HCT116 (cell line): ENCODE data around the gene ATP8B4.

Experiments
- EZH2 ChIP-seq: fragments of 200-600 bp; sonication (generic); IDR thresholded peaks from 2 replicates; pipeline ENCODE4 v1.6.1; 2017; ENCODE audit warnings: antibody characterized with exemption, mixed run types
- POLR2A ChIP-seq: IDR thresholded peaks from 2 replicates; pipeline ENCODE4 v1.7.0; 2011; ENCODE audit warnings: borderline replicate concordance; ENCODE audit not compliant: insufficient read depth, insufficient read length; ENCODE audit errors: extremely low read depth
- POLR2AphosphoS5 ChIP-seq: IDR thresholded peaks from 2 replicates; pipeline ENCODE4 v1.6.1; 2011; ENCODE audit warnings: mild to moderate bottlenecking, low read depth, low read length, moderate library complexity
- RAD21 ChIP-seq: IDR thresholded peaks from 2 replicates; pipeline ENCODE4 v1.6.1; 2012; ENCODE audit warnings: low read depth, mild to moderate bottlenecking
- SIN3A ChIP-seq: IDR thresholded peaks from 2 replicates; pipeline ENCODE4 v1.6.1; 2012; ENCODE audit warnings: low read depth
- SP1 ChIP-seq: IDR thresholded peaks from 2 replicates; pipeline ENCODE4 v1.6.1; 2012; ENCODE audit warnings: low read depth
- SRF ChIP-seq: IDR thresholded peaks from 2 replicates; pipeline ENCODE4 v1.6.1; 2012; ENCODE audit warnings: low read depth
- YY1 ChIP-seq: IDR thresholded peaks from 2 replicates; pipeline ENCODE4 v1.6.1; 2011; ENCODE audit warnings: low read length, low read depth, moderate library complexity, mild to moderate bottlenecking; ENCODE audit not compliant: insufficient replicate concordance; ENCODE audit errors: extremely low read depth
- TF ChIP-seq, protein P1 (sequence below), 3 experiments: fragments of 200-600 bp in 1 of 3; sonication (generic) in 1 of 3; IDR thresholded peaks in 2 of 3; conservative IDR thresholded peaks in 1 of 3; 2 replicates each; pipeline ENCODE4 v1.5.1; 2012 to 2017; ENCODE audit warnings: low read depth in 2 of 3, low read length in 2 of 3, antibody characterized with exemption in 1 of 3, borderline replicate concordance in 1 of 3, control low read depth in 1 of 3, mild to moderate bottlenecking in 1 of 3, mixed read lengths in 1 of 3, mixed run types in 1 of 3, moderate library complexity in 1 of 3; ENCODE audit not compliant: insufficient read depth in 1 of 3
- TF ChIP-seq, protein P2 (sequence below): IDR thresholded peaks from 2 replicates; pipeline ENCODE4 v1.6.1; 2011; ENCODE audit warnings: mild to moderate bottlenecking, low read length, moderate library complexity; ENCODE audit not compliant: insufficient replicate concordance; ENCODE audit errors: extremely low read depth
- TF ChIP-seq, protein P3 (sequence below): IDR thresholded peaks from 2 replicates; pipeline ENCODE4 v1.6.1; 2012

DNA sequence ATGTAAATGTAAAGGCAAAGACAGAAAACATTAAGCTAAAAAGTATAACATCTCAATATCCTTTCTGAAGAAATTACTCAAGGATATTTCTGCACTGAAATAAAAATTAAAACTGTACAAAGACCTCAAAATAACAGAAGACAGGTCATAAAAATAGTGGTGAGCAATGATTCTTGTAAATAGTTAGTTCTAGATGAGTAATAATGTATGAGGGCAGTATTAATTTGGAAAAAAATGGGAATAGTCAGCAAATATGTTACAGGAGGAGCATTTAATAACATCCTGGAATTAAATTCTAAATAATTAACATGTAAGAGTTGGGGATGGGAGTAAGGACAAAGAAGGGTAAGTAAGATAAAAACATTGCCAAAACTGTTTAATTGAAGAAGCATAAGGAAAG, 250.7 kb downstream of the ATP8B4 start:
- TF ChIP-seq POLR2AphosphoS5 (no peak), SRF (no peak), EZH2 (no peak), POLR2A (no peak), YY1 (no peak), SP1 (no peak), RAD21 (no peak), SIN3A (no peak)
- TF ChIP-seq, protein P1, sequence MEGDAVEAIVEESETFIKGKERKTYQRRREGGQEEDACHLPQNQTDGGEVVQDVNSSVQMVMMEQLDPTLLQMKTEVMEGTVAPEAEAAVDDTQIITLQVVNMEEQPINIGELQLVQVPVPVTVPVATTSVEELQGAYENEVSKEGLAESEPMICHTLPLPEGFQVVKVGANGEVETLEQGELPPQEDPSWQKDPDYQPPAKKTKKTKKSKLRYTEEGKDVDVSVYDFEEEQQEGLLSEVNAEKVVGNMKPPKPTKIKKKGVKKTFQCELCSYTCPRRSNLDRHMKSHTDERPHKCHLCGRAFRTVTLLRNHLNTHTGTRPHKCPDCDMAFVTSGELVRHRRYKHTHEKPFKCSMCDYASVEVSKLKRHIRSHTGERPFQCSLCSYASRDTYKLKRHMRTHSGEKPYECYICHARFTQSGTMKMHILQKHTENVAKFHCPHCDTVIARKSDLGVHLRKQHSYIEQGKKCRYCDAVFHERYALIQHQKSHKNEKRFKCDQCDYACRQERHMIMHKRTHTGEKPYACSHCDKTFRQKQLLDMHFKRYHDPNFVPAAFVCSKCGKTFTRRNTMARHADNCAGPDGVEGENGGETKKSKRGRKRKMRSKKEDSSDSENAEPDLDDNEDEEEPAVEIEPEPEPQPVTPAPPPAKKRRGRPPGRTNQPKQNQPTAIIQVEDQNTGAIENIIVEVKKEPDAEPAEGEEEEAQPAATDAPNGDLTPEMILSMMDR (IDR thresholded peaks at IDR 0.05 in 2 of 3, conservative IDR thresholded peaks at IDR 0.05 in 1 of 3; ENCODE audit: borderline replicate concordance in 1 of 3, insufficient read depth in 1 of 3, low read depth in 2 of 3, low read length in 2 of 3) = no peak
- TF ChIP-seq, protein P2, sequence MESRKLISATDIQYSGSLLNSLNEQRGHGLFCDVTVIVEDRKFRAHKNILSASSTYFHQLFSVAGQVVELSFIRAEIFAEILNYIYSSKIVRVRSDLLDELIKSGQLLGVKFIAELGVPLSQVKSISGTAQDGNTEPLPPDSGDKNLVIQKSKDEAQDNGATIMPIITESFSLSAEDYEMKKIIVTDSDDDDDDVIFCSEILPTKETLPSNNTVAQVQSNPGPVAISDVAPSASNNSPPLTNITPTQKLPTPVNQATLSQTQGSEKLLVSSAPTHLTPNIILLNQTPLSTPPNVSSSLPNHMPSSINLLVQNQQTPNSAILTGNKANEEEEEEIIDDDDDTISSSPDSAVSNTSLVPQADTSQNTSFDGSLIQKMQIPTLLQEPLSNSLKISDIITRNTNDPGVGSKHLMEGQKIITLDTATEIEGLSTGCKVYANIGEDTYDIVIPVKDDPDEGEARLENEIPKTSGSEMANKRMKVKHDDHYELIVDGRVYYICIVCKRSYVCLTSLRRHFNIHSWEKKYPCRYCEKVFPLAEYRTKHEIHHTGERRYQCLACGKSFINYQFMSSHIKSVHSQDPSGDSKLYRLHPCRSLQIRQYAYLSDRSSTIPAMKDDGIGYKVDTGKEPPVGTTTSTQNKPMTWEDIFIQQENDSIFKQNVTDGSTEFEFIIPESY = no peak
- TF ChIP-seq, protein P3, sequence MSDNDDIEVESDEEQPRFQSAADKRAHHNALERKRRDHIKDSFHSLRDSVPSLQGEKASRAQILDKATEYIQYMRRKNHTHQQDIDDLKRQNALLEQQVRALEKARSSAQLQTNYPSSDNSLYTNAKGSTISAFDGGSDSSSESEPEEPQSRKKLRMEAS = no peak
